Right lobe of liver (tissue), 6 donors: ENCODE measurements around the gene GIMAP2. TPM values are rescaled to one million over a fixed set of nuclear protein-coding genes. Genes with fewer than 3 reads are reported as not detected.
"Not testable (repeated sequence)": the region's sequence is repeated elsewhere in the genome, so short reads cannot be mapped to it uniquely, and the experiment has no call there.

Experiments used
- ATAC-seq, 4 donors: fragments of 200-7000 bp; cut with Tn5 transposase; one replicate each; pipeline ENCODE4 v1.9.1; 2020; ENCODE audit warnings: mild to moderate bottlenecking in 4 of 4, moderate library complexity in 4 of 4
- DNase-seq, 3 donors: peaks; one replicate each; pipeline ENCODE4 v3.0.0-alpha.2; 2020
- H3K27ac ChIP-seq, 3 donors: fragments of 200-600 bp; one replicate each; pipeline ENCODE4 v1.8.0; 2022
- H3K27me3 ChIP-seq, 2 donors: fragments of 200-600 bp; one replicate each; pipeline ENCODE4 v1.8.0; 2022
- H3K36me3 ChIP-seq, 4 donors: fragments of 200-600 bp; sonication (generic) in 1 of 4; one replicate each; pipeline versions ENCODE4 v1.5.1 to v1.8.0; 2017 to 2022; ENCODE audit warnings: control low read depth in 1 of 4
- H3K4me1 ChIP-seq, 4 donors: fragments of 200-600 bp; sonication (generic) in 1 of 4; one replicate each; pipeline versions ENCODE4 v1.5.1 to v1.8.0; 2017 to 2022; ENCODE audit warnings: control low read depth in 1 of 4
- H3K4me3 ChIP-seq, 3 donors: fragments of 200-600 bp; one replicate each; pipeline ENCODE4 v1.8.0; 2022
- H3K9me3 ChIP-seq, 4 donors: fragments of 200-600 bp; sonication (generic) in 1 of 4; one replicate each; pipeline versions ENCODE4 v1.5.1 to v1.8.0; 2017 to 2022; ENCODE audit warnings: control low read depth in 1 of 4
- CTCF ChIP-seq, 4 donors: fragments of 200-600 bp in 3 of 4; fragments of 450-650 bp in 1 of 4; IDR thresholded peaks; one replicate each; pipeline versions ENCODE4 v1.5.1 to v1.8.0; 2016 to 2022; ENCODE audit warnings: antibody characterized with exemption in 4 of 4, mild to moderate bottlenecking in 2 of 4
- POLR2A ChIP-seq: fragments of 450-650 bp; IDR thresholded peaks from one replicate; pipeline ENCODE4 v1.6.1; 2017; ENCODE audit warnings: antibody characterized with exemption, mild to moderate bottlenecking
- WGBS: methylation state at CpG from one replicate; pipeline ENCODE4 v1.1.6; 2018; ENCODE audit warnings: low coverage, low lambda C conversion rate; ENCODE audit not compliant: insufficient coverage; ENCODE audit errors: missing lambda C conversion rate; 5-methylcytosine and 5-hydroxymethylcytosine counted together
- intact Hi-C, 2 donors: fragments of 100-400 bp; cut with DNase I; formaldehyde crosslinking; loops; one replicate each; pipeline versions ENCODE4 v1.11.2 to v1.14.1; 2022
- total RNA-seq, 6 experiments: library from RNA; depleted of rRNA in 2 of 6; stranded (reverse); fragments of >200 nt in 2 of 6; fragmentation: NEBNext Ultra II Directional in 3 of 6; extraction: Animal tissue kit (Norgen Biotek cat#: 25700) in 3 of 6; gene quantifications; one replicate each; pipeline versions ENCODE4 v1.1.0 to v1.2.4, GENCODE V29; 2016 to 2023
- donor health status: DM: no; HTN: yes; CAD: no.
- donor health status: DM: no; HTN: no; CAD: no.
- donor health status: DM: no; HTN: no; CAD: no.
- donor health status: DM: no; HTN: yes; CAD: no.
- donor health status: DM: no; HTN: yes; CAD: no.

The GIMAP2 gene
- total RNA-seq, 6 experiments from 2014 or later: 4.8 to 7.4 (median 5.7) TPM

- Histone ChIP-seq H3K4me1 (no peaks in the 10 kb centered on the region), H3K36me3 (no peaks in the 10 kb centered on the region), H3K27ac (no peak overlapping the region), H3K4me3 (no peak overlapping the region), H3K27me3 (no peaks in the 10 kb centered on the region), H3K9me3 (peaks cover 0 to 2% (median 0%) of the 10 kb centered on the region in 4 donors)
- ATAC-seq (no peak), DNase-seq (no peak)
- TF ChIP-seq POLR2A (no peak), CTCF (IDR thresholded peaks at IDR 0.05) (no peak)
- intact Hi-C loops: no loop called here
- WGBS: 77% methylated on average over 3 of the region's 3 CpGs
These were observed 28.0 kb upstream of the GIMAP2 start for GRCh38 chr7:150657526-150657925.

- no peak for DNase-seq
- Histone ChIP-seq H3K4me3 (no peak overlapping the region), H3K9me3 (no peaks in the 10 kb centered on the region), H3K27me3 (no peaks in the 10 kb centered on the region), H3K27ac (no peak overlapping the region), H3K4me1 (no peaks in the 10 kb centered on the region), H3K36me3 (no peaks in the 10 kb centered on the region)
- TF ChIP-seq POLR2A (no peak), CTCF (IDR thresholded peaks at IDR 0.05) (no peak)
- WGBS: 68% methylated on average over 4 of the region's 4 CpGs
- intact Hi-C loops: no loop called here
- no peak for ATAC-seq
These were observed 24.4 kb upstream of the GIMAP2 start for GRCh38 chr7:150660939-150661613.

- ATAC-seq, H3K27ac ChIP-seq, intact Hi-C loops, H3K36me3 ChIP-seq, DNase-seq, H3K9me3 ChIP-seq, H3K27me3 ChIP-seq, H3K4me3 ChIP-seq, H3K4me1 ChIP-seq: not testable (repeated sequence)
These were observed 22.7 kb upstream of the GIMAP2 start for GRCh38 chr7:150662821-150663220.

- H3K9me3 ChIP-seq: no peaks in the 10 kb centered on the region
- H3K27me3 ChIP-seq: no peaks in the 10 kb centered on the region
- 76% methylated on average over 3 of the region's 4 CpGs for WGBS
- no peak overlapping the region for H3K4me3 ChIP-seq
- ATAC-seq: peak; percentile 23 to 44 (median 32)
- DNase-seq: no peak
- no peaks in the 10 kb centered on the region for H3K36me3 ChIP-seq
- intact Hi-C loops: no loop called here
- H3K27ac ChIP-seq: no peak overlapping the region
- H3K4me1 ChIP-seq: no peaks in the 10 kb centered on the region
- TF ChIP-seq POLR2A (no peak), CTCF (IDR thresholded peaks at IDR 0.05) (no peak)
These were observed 21.6 kb upstream of the GIMAP2 start for GRCh38 chr7:150663802-150664494.

- no peaks in the 10 kb centered on the region for H3K27me3 ChIP-seq
- WGBS: 82% methylated on average over 7 of the region's 9 CpGs
- H3K27ac ChIP-seq: no peak overlapping the region
- DNase-seq (no peak), ATAC-seq (peak in 1 of 4 donors; percentile 12)
- no peaks in the 10 kb centered on the region for H3K4me1 ChIP-seq
- H3K4me3 ChIP-seq: no peak overlapping the region
- intact Hi-C loops: no loop called here
- H3K36me3 ChIP-seq: no peaks in the 10 kb centered on the region
- no peaks in the 10 kb centered on the region for H3K9me3 ChIP-seq
- no peak for TF ChIP-seq POLR2A
- TF ChIP-seq CTCF (IDR thresholded peaks at IDR 0.05): no peak
These were observed 20.3 kb upstream of the GIMAP2 start for GRCh38 chr7:150665089-150665748.
